ENCODE measurements around the gene ANO2. TPM values are rescaled to one million over a fixed set of nuclear protein-coding genes. Genes with fewer than 3 reads are reported as not detected.

ANO2 gene
- total and polyA plus RNA-seq, 2 experiments from 2014 or later, result 2.3 to 4.6 TPM

- H3K27me3 Mint-ChIP-seq (ENCODE audit: insufficient read depth, low read depth, poor library complexity), result no peaks in the 10 kb centered on the region
- Histone ChIP-seq H3K4me1 (ENCODE audit: insufficient read depth) (no peaks in the 10 kb centered on the region), H3K79me2 (replicated peaks; ENCODE audit: insufficient read depth) (no peaks in the 10 kb centered on the region), H3K9me2 (ENCODE audit: insufficient read depth) (0 out of 2 replicates have a peak, but pooled peaks cover 7% of the 10 kb centered on the region), H3K27ac (ENCODE audit: low read depth) (no peak overlapping the region), H2AFZ (no peak overlapping the region), H3K27me3 (ENCODE audit: insufficient read depth) (no peaks in the 10 kb centered on the region), H3F3A (replicated peaks; ENCODE audit: low read depth) (no peaks in the 10 kb centered on the region), H3K4me2 (no peak overlapping the region), H3K4me3 (no peak overlapping the region), H3K36me3 (ENCODE audit: insufficient read depth) (no peaks in the 10 kb centered on the region), H4K20me1 (replicated peaks; ENCODE audit: insufficient read depth) (no peaks in the 10 kb centered on the region)
- peaks cover 12% of the 10 kb centered on the region for H3K4me1 Mint-ChIP-seq
- no peaks in the 10 kb centered on the region for H3K36me3 Mint-ChIP-seq (ENCODE audit: low read depth)
- no peak overlapping the region for H3K27ac Mint-ChIP-seq
- ATAC-seq (no peak), DNase-seq (ENCODE audit: low spot score) (no peak)
- no peaks in the 10 kb centered on the region for H3K9me3 Mint-ChIP-seq
- TF ChIP-seq STAT1 (IDR thresholded peaks at IDR 0.05; ENCODE audit: unreplicated experiment) (no peak), NANOG (IDR thresholded peaks at IDR 0.05; ENCODE audit: borderline replicate concordance) (no peak), ZNF462 (CRISPR knock-in tag; IDR thresholded peaks at IDR 0.05) (no peak)
- H3K4me3 Mint-ChIP-seq, result no peak overlapping the region
These were observed 42.3 kb downstream of the ANO2 start for GRCh38 chr12:5902736-5903135.

GRCh38 chr12:5901416-5901815, 43.6 kb downstream of the ANO2 start:
- 0 out of 2 replicates have a peak, but pooled peaks cover 7% of the 10 kb centered on the region for H3K9me2 ChIP-seq (ENCODE audit: insufficient read depth)
- H3K27me3 ChIP-seq (ENCODE audit: insufficient read depth), result no peaks in the 10 kb centered on the region
- Mint-ChIP-seq H3K4me3 (no peak overlapping the region; the same call in 2 of the 3 replicates), H3K4me1 (peaks cover 12% of the 10 kb centered on the region), H3K27ac (no peak overlapping the region), H3K9me3 (no peaks in the 10 kb centered on the region), H3K27me3 (ENCODE audit: insufficient read depth, low read depth, poor library complexity) (no peaks in the 10 kb centered on the region), H3K36me3 (ENCODE audit: low read depth) (no peaks in the 10 kb centered on the region)
- no peaks in the 10 kb centered on the region for H3K4me1 ChIP-seq (ENCODE audit: insufficient read depth)
- no peaks in the 10 kb centered on the region for H4K20me1 ChIP-seq (replicated peaks; ENCODE audit: insufficient read depth)
- no peak for ATAC-seq
- no peak overlapping the region for H3K4me3 ChIP-seq
- H3K27ac ChIP-seq (ENCODE audit: low read depth), result no peak overlapping the region
- no peak overlapping the region for H3K4me2 ChIP-seq
- DNase-seq (ENCODE audit: low spot score), result no peak
- no peaks in the 10 kb centered on the region for H3F3A ChIP-seq (replicated peaks; ENCODE audit: low read depth)
- no peaks in the 10 kb centered on the region for H3K79me2 ChIP-seq (replicated peaks; ENCODE audit: insufficient read depth)
- no peak overlapping the region for H2AFZ ChIP-seq
- H3K36me3 ChIP-seq (ENCODE audit: insufficient read depth), result no peaks in the 10 kb centered on the region
- no peak for TF ChIP-seq ZNF331 (CRISPR knock-in tag; IDR thresholded peaks at IDR 0.05; ENCODE audit: low read depth)
- no peak for TF ChIP-seq JUNB (IDR thresholded peaks at IDR 0.05; ENCODE audit: unreplicated experiment)
- no peak for TF ChIP-seq ZNF462 (CRISPR knock-in tag; IDR thresholded peaks at IDR 0.05)
- no peak for TF ChIP-seq EZH2phosphoT487 (IDR thresholded peaks at IDR 0.05; ENCODE audit: unreplicated experiment)
- TF ChIP-seq STAT1 (IDR thresholded peaks at IDR 0.05; ENCODE audit: unreplicated experiment), result no peak

Measured in GM23338 (cell line).